Measurements from ENCODE around the gene GLI1.
"Not testable (repeated sequence)": the region's sequence is repeated elsewhere in the genome, so short reads cannot be mapped to it uniquely, and the experiment has no call there.

GLI1 gene

GRCh38 chr12:57517187-57517586 is 57.6 kb downstream of the GLI1 start:
- peak; percentile 43 to 49 for DNase-seq (ENCODE audit: low read depth in 2 of 2)
- no peak for TF ChIP-seq CTCF (IDR thresholded peaks at IDR 0.05; ENCODE audit: low read depth, low read length)
- H3K4me3 ChIP-seq (replicated peaks in 1 of 2; ENCODE audit: low read depth in 2 of 2, low read length in 2 of 2): no peak overlapping the region

- DNase-seq (ENCODE audit: low read depth in 2 of 2): not testable (repeated sequence)
- H3K4me3 ChIP-seq (replicated peaks in 1 of 2; ENCODE audit: low read depth in 2 of 2, low read length in 2 of 2): peak overlapping the region; percentile 90 to 97
Measured at GRCh38 chr12:57517718-57518117, 58.1 kb downstream of the GLI1 start.

- peak; percentile 32 to 46 for DNase-seq (ENCODE audit: low read depth in 2 of 2)
- peak overlapping the region; percentile 90 to 97 for H3K4me3 ChIP-seq (replicated peaks in 1 of 2; ENCODE audit: low read depth in 2 of 2, low read length in 2 of 2)
- TF ChIP-seq CTCF (IDR thresholded peaks at IDR 0.05; ENCODE audit: low read depth, low read length): no peak
Measured at GRCh38 chr12:57518176-57518919, 58.8 kb downstream of the GLI1 start.

GRCh38 chr12:57518920-57519795 is 59.6 kb downstream of the GLI1 start:
- TF ChIP-seq CTCF (IDR thresholded peaks at IDR 0.05; ENCODE audit: low read depth, low read length): no peak
- DNase-seq (ENCODE audit: low read depth in 2 of 2): peak; percentile 64 to 76
- H3K4me3 ChIP-seq (replicated peaks in 1 of 2; ENCODE audit: low read depth in 2 of 2, low read length in 2 of 2): peak overlapping the region; percentile 90 to 97

- peak overlapping the region; percentile 90 to 97 for H3K4me3 ChIP-seq (replicated peaks in 1 of 2; ENCODE audit: low read depth in 2 of 2, low read length in 2 of 2)
Measured at GRCh38 chr12:57519796-57520052, 60.1 kb downstream of the GLI1 start.

GRCh38 chr12:57520053-57520818 is 60.7 kb downstream of the GLI1 start, which contains the start of gene DDIT3:
Gene DDIT3 (minus strand): TSS chr12:57520514. CDS start chr12:57517406, 3,108 bp downstream.
- DNase-seq (ENCODE audit: low read depth in 2 of 2): peak; percentile 99 to 100
- TF ChIP-seq CTCF (IDR thresholded peaks at IDR 0.05; ENCODE audit: low read depth, low read length): no peak
- peak within 1 kb of the TSS; percentile 90 to 97 for H3K4me3 ChIP-seq (replicated peaks in 1 of 2; ENCODE audit: low read depth in 2 of 2, low read length in 2 of 2)

More at GRCh38 chr12:57519796-57520052, 60.1 kb downstream of the GLI1 start:
- no peak for DNase-seq (ENCODE audit: low read depth in 2 of 2)
- TF ChIP-seq CTCF (IDR thresholded peaks at IDR 0.05; ENCODE audit: low read depth, low read length): no peak
